IPS DF 6.9 (cell line): ENCODE measurements around the gene FBXO42.
"Not testable (repeated sequence)": the region's sequence is repeated elsewhere in the genome, so short reads cannot be mapped to it uniquely, and the experiment has no call there.

Experiments
- DNase-seq: peaks from one replicate; pipeline ENCODE4 v3.0.0-alpha.2; 2013; ENCODE audit warnings: low read depth, low spot score
- H3K27ac ChIP-seq: one replicate; pipeline ENCODE4 v1.5.1; 2013; ENCODE audit warnings: low read length, control low read depth
- H3K27me3 ChIP-seq: 2 replicates; pipeline ENCODE4 v1.6.1; 2013; ENCODE audit warnings: mild to moderate bottlenecking, low read length; ENCODE audit not compliant: control insufficient read depth, insufficient read depth
- H3K36me3 ChIP-seq: 2 replicates; pipeline ENCODE4 v1.6.1; 2013; ENCODE audit warnings: low read length; ENCODE audit not compliant: control insufficient read depth, insufficient read depth
- H3K4me1 ChIP-seq: 2 replicates; pipeline ENCODE4 v1.6.1; 2013; ENCODE audit warnings: low read length; ENCODE audit not compliant: control insufficient read depth, insufficient read depth
- H3K4me3 ChIP-seq: 2 replicates; pipeline ENCODE4 v1.5.1; 2013; ENCODE audit warnings: mild to moderate bottlenecking, low read length
- H3K9me3 ChIP-seq: 2 replicates; pipeline ENCODE4 v1.6.1; 2013; ENCODE audit warnings: low read length, inconsistent platforms; ENCODE audit not compliant: control insufficient read depth, insufficient read depth
- WGBS: extraction: QIAGEN DNeasy Blood & Tissue Kit; methylation state at CpG from one replicate; pipeline ENCODE4 v1.1.7; 2013; ENCODE audit warnings: mixed read lengths, missing lambda C conversion rate; ENCODE audit not compliant: insufficient read length, insufficient coverage; 5-methylcytosine and 5-hydroxymethylcytosine counted together

Gene FBXO42

GRCh38 chr1:16372535-16373285, 20.4 kb upstream of the FBXO42 start:
- no CpG with 5 or more reads among the region's 3 CpGs for whole genome bisulfite sequencing
- H3K27me3 ChIP-seq, result no peaks in the 10 kb centered on the region
- no peak overlapping the region for H3K4me3 ChIP-seq
- no peak overlapping the region for H3K27ac ChIP-seq
- no peaks in the 10 kb centered on the region for H3K9me3 ChIP-seq
- H3K36me3 ChIP-seq, result no peaks in the 10 kb centered on the region
- no peak for DNase-seq
- peaks cover 2% of the 10 kb centered on the region; the same call in 1 of the 2 replicates for H3K4me1 ChIP-seq

GRCh38 chr1:16371725-16372124, 19.4 kb upstream of the FBXO42 start:
- no peaks in the 10 kb centered on the region for H3K9me3 ChIP-seq
- no peak overlapping the region for H3K4me3 ChIP-seq
- no peaks in the 10 kb centered on the region for H3K27me3 ChIP-seq
- no CpG with 5 or more reads among the region's 5 CpGs for WGBS
- no peak overlapping the region for H3K27ac ChIP-seq
- DNase-seq, result no peak
- H3K36me3 ChIP-seq, result no peaks in the 10 kb centered on the region
- peaks cover 2% of the 10 kb centered on the region; the same call in 1 of the 2 replicates for H3K4me1 ChIP-seq

DNA sequence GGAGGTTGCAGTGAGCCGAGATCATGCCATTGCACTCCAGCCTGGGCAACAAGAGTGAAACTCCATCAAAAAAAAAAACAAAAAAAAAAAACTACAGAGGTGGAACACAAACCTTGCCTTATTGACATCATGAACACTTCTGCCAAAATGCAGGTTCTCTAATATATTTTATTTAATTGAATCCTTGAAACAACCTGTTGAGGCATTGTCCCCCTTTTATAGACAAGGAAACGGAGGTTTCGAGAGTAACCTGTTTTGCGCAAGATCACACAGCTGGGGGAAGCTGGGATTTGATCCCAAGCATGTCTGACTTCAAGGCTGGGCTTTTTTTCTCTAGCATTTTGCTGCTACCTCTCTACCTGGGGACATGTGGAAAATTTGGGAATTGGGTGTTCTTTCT, 17.5 kb upstream of the FBXO42 start:
- Histone ChIP-seq H3K27ac (no peak overlapping the region), H3K4me3 (no peak overlapping the region), H3K27me3 (no peaks in the 10 kb centered on the region), H3K9me3 (no peaks in the 10 kb centered on the region), H3K4me1 (peaks cover 1% of the 10 kb centered on the region; the same call in 1 of the 2 replicates), H3K36me3 (no peaks in the 10 kb centered on the region)
- WGBS, result no CpG with 5 or more reads among the region's 4 CpGs
- no peak for DNase-seq

- H3K4me3 ChIP-seq, result peak overlapping the region; percentile 89; the same call in 1 of the 2 replicates
- no CpG with 5 or more reads among the region's 24 CpGs for WGBS
- no peak overlapping the region for H3K27ac ChIP-seq
- H3K36me3 ChIP-seq, result no peaks in the 10 kb centered on the region
- no peak for DNase-seq
- H3K27me3 ChIP-seq, result no peaks in the 10 kb centered on the region
- no peaks in the 10 kb centered on the region for H3K9me3 ChIP-seq
- H3K4me1 ChIP-seq, result peaks cover 1% of the 10 kb centered on the region; the same call in 1 of the 2 replicates
Observed at GRCh38 chr1:16367968-16368890, 15.9 kb upstream of the FBXO42 start.

DNA sequence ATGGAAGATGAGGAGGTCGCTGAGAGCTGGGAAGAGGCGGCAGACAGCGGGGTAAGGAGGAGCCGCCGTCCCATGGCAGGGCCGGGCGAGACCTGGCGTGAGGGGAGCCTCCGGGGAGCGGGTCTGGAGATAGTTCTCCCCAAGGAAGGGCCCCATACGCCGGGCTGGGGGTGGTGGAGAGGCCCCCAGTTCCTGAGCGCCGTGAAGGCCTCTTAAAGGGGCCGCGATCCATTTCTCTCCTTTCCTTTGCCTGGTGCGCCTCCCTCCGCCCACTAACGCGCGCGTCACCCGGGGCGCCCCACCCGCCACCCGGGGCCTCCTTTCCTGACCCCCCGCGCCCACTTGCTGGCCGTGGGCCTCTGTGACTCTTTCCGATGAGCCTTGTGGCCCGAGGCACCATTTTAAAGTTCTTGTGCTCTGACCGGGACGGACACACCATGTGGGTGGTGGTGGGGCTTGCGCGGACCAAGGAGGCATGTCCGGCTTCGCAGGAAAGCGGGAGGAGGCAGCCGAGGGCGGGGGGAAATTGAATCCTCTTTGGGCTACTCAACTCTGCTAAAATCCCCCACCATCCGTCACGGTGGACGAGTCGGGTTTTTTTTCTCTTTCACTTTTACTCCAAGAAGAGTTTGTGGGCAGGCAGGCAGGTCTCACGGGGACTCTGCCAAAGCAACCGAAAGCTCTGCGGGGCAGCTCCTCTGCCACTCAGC, 15.1 kb upstream of the FBXO42 start:
- Histone ChIP-seq H3K27ac (no peak overlapping the region), H3K4me1 (peaks cover 1% of the 10 kb centered on the region; the same call in 1 of the 2 replicates), H3K27me3 (no peaks in the 10 kb centered on the region), H3K4me3 (peak overlapping the region; percentile 89), H3K9me3 (no peaks in the 10 kb centered on the region), H3K36me3 (no peaks in the 10 kb centered on the region)
- peak; percentile 20 for DNase-seq
- no CpG with 5 or more reads among the region's 47 CpGs for WGBS

GRCh38 chr1:16366722-16367257, 14.5 kb upstream of the FBXO42 start, which contains the start of gene SZRD1:
Gene SZRD1, plus strand, starts transcription at chr1:16367242. Its CDS starts 16 bp downstream, at chr1:16367258.
- Histone ChIP-seq H3K4me1 (peaks cover 1% of the 10 kb centered on the region; the same call in 1 of the 2 replicates), H3K27me3 (no peaks in the 10 kb centered on the region), H3K4me3 (peak within 1 kb of the TSS; percentile 89), H3K27ac (no peak within 1 kb of the TSS), H3K9me3 (no peaks in the 10 kb centered on the region), H3K36me3 (no peaks in the 10 kb centered on the region)
- no CpG with 5 or more reads among the region's 24 CpGs for WGBS
- DNase-seq, result peak; percentile 96

- not testable (repeated sequence) for H3K4me3 ChIP-seq, H3K4me1 ChIP-seq, H3K27me3 ChIP-seq, DNase-seq, H3K36me3 ChIP-seq, H3K27ac ChIP-seq, H3K9me3 ChIP-seq
- WGBS, result no CpG with 5 or more reads among the region's 3 CpGs
Observed at GRCh38 chr1:16365146-16365498, 12.8 kb upstream of the FBXO42 start.

- no peak overlapping the region for H3K27ac ChIP-seq
- H3K36me3 ChIP-seq, result no peaks in the 10 kb centered on the region
- no peaks in the 10 kb centered on the region for H3K4me1 ChIP-seq
- H3K27me3 ChIP-seq, result no peaks in the 10 kb centered on the region
- WGBS, result no CpG with 5 or more reads among the region's 3 CpGs
- H3K9me3 ChIP-seq, result no peaks in the 10 kb centered on the region
- no peak for DNase-seq
- H3K4me3 ChIP-seq, result no peak overlapping the region
Observed at GRCh38 chr1:16356867-16357266, 4.6 kb upstream of the FBXO42 start.

- H3K27me3 ChIP-seq, result no peaks in the 10 kb centered on the region
- no peaks in the 10 kb centered on the region for H3K4me1 ChIP-seq
- DNase-seq, result no peak
- no CpG with 5 or more reads among the region's 2 CpGs for WGBS
- no peak overlapping the region for H3K27ac ChIP-seq
- no peaks in the 10 kb centered on the region for H3K9me3 ChIP-seq
- H3K4me3 ChIP-seq, result no peak overlapping the region
- H3K36me3 ChIP-seq, result no peaks in the 10 kb centered on the region
Observed at GRCh38 chr1:16354619-16355018, 2.3 kb upstream of the FBXO42 start.
